Neural crest cell (in vitro differentiated cells): ENCODE results near the gene HOXB5. TPM values are rescaled to one million over a fixed set of nuclear protein-coding genes. Genes with fewer than 3 reads are reported as not detected.

Experiments
- DNase-seq: peaks from one replicate; pipeline ENCODE4 v3.0.0; 2021; ENCODE audit warnings: low read depth, mixed read lengths, low spot score
- H3K27ac Mint-ChIP-seq: one replicate; pipeline ENCODE4 v1.8.0; 2021; ENCODE audit warnings: mild to moderate bottlenecking, mixed read lengths; ENCODE audit not compliant: unreplicated experiment
- H3K27me3 Mint-ChIP-seq: 2 replicates; pipeline ENCODE4 v1.8.0; 2021; ENCODE audit warnings: low read depth, mild to moderate bottlenecking, mixed read lengths
- H3K36me3 Mint-ChIP-seq: 2 replicates; pipeline ENCODE4 v1.8.0; 2021; ENCODE audit warnings: low read depth, mild to moderate bottlenecking, mixed read lengths
- H3K4me1 Mint-ChIP-seq: 2 replicates; pipeline ENCODE4 v1.8.0; 2021; ENCODE audit warnings: mixed read lengths
- H3K4me3 Mint-ChIP-seq: one replicate; pipeline ENCODE4 v1.8.0; 2021; ENCODE audit warnings: mild to moderate bottlenecking, mixed read lengths
- H3K9me3 Mint-ChIP-seq: 2 replicates; pipeline ENCODE4 v1.8.0; 2021; ENCODE audit warnings: mixed read lengths
- CTCF ChIP-seq: fragments of 200-600 bp; sonication (generic); conservative IDR thresholded peaks from 2 replicates; pipeline ENCODE4 v1.5.0; 2021; ENCODE audit warnings: antibody characterized with exemption, mild to moderate bottlenecking
- total RNA-seq: library from RNA; stranded (reverse); gene quantifications from 2 replicates; pipeline ENCODE4 v1.2.1, GENCODE V29; 2021

Gene HOXB5
- total RNA-seq, 1 donor from 2014 or later = 2.6 TPM

DNA sequence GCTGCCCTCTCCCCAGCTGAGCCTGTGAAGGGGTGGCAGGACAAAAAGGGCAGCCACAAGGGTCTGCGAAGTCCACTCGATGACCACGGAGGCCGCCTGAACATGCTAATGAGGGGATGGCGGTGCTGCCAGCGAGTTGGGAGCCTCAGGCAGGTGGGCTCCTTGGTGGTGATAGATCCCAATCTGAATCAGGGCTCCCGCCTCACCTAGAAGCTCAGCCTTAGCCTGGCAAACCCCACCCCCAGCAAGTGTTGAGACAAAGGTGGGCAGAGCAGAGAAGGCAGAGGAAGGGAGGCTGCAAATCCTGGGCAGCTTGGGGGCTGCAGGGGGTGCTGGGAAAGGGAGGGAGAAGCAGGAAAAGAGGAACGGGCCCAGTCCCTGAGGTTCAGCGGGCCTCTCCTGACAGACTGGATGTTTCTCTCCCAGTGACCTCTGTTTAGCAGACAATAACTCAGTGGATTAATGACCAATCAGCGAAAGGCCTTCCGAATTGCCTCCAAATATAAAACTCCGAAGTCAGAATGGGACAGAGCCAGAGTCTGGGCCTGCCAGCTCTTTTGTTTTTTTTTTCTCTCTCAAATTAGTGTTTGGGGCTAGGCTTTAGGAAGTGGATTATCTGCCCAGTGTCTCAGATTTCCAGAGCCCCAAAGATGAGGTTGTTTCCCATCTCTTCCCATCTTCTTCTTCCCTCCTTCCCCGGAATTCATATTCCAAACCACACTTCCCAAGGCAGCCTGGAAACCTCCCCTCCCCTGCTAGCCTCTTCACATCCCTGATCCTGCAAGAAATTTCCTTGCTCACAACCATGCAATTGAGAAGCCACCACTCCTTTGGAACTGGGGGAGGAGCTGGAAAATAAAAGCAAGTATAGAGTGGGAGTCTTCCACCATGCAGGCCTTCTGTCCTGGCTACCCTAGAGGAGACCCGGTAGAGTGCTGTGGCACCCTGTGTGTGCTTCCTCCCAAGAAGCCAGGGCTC, 33.5 kb downstream of the HOXB5 start:
- Mint-ChIP-seq H3K36me3 (peaks cover 2% of the 10 kb centered on the region), H3K27me3 (peaks cover 87% of the 10 kb centered on the region), H3K4me1 (peaks cover 42% of the 10 kb centered on the region), H3K4me3 (peak overlapping the region; percentile 18), H3K27ac (no peak overlapping the region), H3K9me3 (no peaks in the 10 kb centered on the region)
- DNase-seq = no peak
- TF ChIP-seq CTCF = no peak

DNA sequence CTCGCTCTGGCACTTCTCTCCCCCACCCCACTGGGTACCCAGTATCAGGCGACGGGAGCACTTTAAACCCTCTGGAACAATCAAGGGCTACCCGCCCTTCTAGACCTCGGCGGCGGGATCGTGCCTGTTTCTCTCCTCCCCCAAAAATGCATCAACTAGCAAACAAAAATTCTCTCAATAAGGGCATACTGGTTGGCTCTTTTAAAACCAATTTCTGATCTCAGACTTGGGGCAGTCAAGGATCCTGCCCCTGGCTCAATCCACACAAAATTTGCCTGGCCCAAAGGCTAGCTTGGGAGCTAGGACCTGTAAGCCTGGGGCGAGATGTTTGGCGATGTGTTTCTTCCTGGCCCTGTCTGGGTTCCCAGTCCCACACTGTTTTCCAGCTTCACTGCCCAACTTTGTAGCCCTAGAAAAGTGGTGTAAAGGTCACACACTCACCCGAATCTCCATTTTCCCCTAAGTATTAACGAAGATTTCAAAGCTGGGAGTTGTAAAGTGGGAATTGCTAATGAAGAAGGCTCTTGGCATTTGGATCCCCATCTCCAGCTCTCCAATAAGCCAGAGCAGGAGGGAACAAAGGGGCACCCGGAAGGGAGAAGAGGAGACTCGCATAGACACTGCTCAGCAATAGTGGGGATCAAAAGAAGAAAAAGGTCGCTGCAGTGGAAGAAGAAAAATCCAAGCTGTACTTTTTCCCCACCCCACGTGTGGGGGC, 34.3 kb downstream of the HOXB5 start:
- no peak for DNase-seq
- H3K27ac Mint-ChIP-seq = no peak overlapping the region
- peaks cover 96% of the 10 kb centered on the region for H3K27me3 Mint-ChIP-seq
- peaks cover 45% of the 10 kb centered on the region for H3K4me1 Mint-ChIP-seq
- H3K9me3 Mint-ChIP-seq = no peaks in the 10 kb centered on the region
- peaks cover 2% of the 10 kb centered on the region for H3K36me3 Mint-ChIP-seq
- peak overlapping the region; percentile 9 for H3K4me3 Mint-ChIP-seq
- TF ChIP-seq CTCF = no peak

GRCh38 chr17:48558831-48559121, 34.8 kb downstream of the HOXB5 start:
- TF ChIP-seq CTCF = no peak
- DNase-seq = no peak
- Mint-ChIP-seq H3K36me3 (peaks cover 2% of the 10 kb centered on the region), H3K4me3 (peak overlapping the region; percentile 9), H3K9me3 (no peaks in the 10 kb centered on the region), H3K4me1 (peaks cover 47% of the 10 kb centered on the region), H3K27ac (no peak overlapping the region), H3K27me3 (peaks cover 99% of the 10 kb centered on the region)

DNA sequence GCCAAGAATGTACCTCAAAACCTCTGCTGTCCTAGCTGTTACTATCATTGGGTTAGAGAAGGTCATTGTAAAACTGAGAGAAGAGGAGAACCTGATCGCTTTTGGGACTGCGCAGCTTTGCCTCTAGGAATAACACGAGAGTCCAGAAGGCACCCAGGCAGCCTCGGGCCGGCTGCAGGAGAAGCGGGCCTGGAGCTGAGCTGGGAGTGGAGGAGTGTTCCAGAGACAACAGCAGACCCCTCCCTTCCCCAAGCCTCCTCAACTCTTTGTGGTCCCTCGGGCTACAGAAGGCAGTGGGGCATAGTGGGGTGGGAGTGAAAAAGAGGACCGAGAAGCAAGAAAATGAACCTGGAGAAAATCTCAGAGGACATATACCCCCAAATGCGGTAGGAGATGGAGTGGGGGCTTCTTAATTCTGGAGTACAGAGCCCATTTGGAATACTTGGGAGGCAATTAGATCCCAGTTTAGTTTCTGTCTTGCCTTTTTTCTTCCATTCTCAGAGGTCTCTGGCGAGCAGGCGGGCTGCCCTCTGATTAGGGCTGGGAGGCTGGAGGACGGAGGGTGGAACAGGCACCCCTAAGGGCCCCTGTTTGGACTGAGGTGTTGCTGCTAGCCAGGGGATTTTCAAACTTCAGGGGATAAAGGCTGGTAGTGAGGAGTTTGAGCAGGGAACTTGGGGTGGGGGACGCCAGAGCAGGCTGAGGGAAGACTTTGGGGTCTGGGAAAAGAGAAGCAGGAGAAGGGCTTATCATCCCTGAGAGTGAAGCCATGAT, 35.3 kb downstream of the HOXB5 start:
- no peaks in the 10 kb centered on the region for H3K9me3 Mint-ChIP-seq
- H3K27me3 Mint-ChIP-seq = peaks cover 99% of the 10 kb centered on the region
- peak overlapping the region; percentile 9 for H3K4me3 Mint-ChIP-seq
- H3K27ac Mint-ChIP-seq = no peak overlapping the region
- peaks cover 47% of the 10 kb centered on the region for H3K4me1 Mint-ChIP-seq
- no peak for DNase-seq
- TF ChIP-seq CTCF = no peak
- H3K36me3 Mint-ChIP-seq = peaks cover under 1% of the 10 kb centered on the region
